Rectal smooth muscle tissue (tissue), 1 donor: ENCODE data around the gene MGP.

Experiments
- H3K27ac ChIP-seq: one replicate; pipeline ENCODE4 v1.7.0; 2013; ENCODE audit warnings: low read depth, low read length, inconsistent platforms
- H3K27me3 ChIP-seq: one replicate; pipeline ENCODE4 v1.7.0; 2013; ENCODE audit warnings: low read length; ENCODE audit not compliant: control insufficient read depth, insufficient read depth
- H3K36me3 ChIP-seq: one replicate; pipeline ENCODE4 v1.7.0; 2013; ENCODE audit warnings: low read length; ENCODE audit not compliant: control insufficient read depth, insufficient read depth
- H3K4me1 ChIP-seq: one replicate; pipeline ENCODE4 v1.7.0; 2013; ENCODE audit warnings: low read length; ENCODE audit not compliant: control insufficient read depth, insufficient read depth
- H3K4me3 ChIP-seq: one replicate; pipeline ENCODE4 v1.7.0; 2013; ENCODE audit warnings: low read length
- H3K9ac ChIP-seq: one replicate; pipeline ENCODE4 v1.7.0; 2013; ENCODE audit warnings: low read length

The MGP gene

DNA sequence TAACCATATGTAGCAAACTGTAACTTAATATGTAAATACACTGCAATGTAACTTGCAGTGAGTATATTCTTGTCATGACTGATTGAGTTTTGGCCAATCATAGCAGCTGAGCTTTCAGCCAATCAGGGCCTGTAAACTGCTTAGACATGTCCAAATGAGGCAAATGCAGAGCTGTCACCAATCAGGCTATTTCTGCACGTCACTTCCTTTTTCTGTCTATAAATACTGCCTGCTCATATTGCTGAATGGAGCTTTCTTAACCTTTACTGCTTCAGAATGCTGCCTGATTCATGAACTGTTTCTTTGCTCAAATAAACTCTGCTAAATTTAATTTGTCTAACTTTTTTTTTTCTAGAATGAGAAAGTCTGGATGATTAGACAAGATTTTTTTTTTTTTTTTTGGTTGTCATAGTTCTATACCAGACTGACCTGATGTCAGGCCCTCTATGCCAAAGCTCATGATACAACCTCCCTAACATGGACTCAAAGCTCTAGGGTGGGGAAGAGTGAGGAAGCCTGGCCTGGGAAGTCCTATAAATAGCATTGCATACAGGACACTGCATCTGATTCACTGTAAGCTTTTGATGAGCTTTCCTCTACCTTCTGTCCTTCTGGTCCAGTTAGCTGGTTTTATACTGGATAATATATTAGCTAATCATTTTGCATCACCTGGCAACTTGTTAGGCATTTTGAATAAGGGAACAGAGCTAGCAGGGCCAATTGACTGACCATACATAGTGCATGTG is 12.0 kb downstream of the MGP start:
- Histone ChIP-seq H3K4me3 (no peak overlapping the region), H3K27me3 (no peaks in the 10 kb centered on the region), H3K9ac (no peak overlapping the region), H3K27ac (no peak overlapping the region), H3K4me1 (no peaks in the 10 kb centered on the region), H3K36me3 (no peaks in the 10 kb centered on the region)

DNA sequence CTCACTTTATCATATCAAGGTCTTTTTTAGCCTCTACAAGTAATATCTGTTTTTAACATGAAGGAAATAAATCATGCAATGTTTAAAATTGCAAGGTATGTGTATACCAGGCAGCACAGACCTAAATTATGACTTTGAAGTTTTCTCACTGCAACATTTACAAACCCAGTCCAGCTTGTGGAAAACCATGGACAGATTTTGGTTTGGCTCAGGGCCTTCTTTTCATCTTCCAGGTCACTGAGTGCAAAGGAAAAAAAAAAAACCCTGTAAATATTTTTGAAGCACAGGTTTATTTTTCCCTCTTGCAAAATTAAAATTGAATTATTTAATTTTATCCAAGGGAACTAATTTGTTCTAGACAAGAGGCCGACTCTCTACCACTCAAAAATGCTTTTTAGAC is 13.8 kb downstream of the MGP start:
- Histone ChIP-seq H3K4me3 (no peak overlapping the region), H3K4me1 (no peaks in the 10 kb centered on the region), H3K36me3 (no peaks in the 10 kb centered on the region), H3K27ac (peak overlapping the region; percentile 28), H3K27me3 (no peaks in the 10 kb centered on the region), H3K9ac (no peak overlapping the region)

DNA sequence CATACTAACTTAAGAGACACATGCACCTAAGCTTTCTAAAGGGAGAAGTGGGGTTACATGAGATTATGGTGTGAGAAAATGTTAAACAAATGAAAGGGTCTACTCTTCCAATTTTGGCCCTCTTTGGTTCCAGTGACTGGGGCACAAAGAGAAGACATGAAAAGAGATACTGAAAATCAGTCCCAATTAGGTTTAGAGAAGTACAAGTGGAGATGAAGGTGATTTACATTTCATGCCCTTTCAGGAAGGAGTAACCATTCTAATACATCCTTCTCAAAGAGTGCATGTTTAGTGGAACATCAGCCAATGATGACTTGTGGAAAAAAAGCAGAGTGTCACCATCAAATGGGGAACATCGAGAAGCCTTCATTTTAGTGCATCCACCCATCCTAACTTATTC is 14.4 kb downstream of the MGP start:
- Histone ChIP-seq H3K27ac (peak overlapping the region; percentile 28), H3K4me1 (no peaks in the 10 kb centered on the region), H3K36me3 (no peaks in the 10 kb centered on the region), H3K9ac (no peak overlapping the region), H3K27me3 (no peaks in the 10 kb centered on the region), H3K4me3 (no peak overlapping the region)

DNA sequence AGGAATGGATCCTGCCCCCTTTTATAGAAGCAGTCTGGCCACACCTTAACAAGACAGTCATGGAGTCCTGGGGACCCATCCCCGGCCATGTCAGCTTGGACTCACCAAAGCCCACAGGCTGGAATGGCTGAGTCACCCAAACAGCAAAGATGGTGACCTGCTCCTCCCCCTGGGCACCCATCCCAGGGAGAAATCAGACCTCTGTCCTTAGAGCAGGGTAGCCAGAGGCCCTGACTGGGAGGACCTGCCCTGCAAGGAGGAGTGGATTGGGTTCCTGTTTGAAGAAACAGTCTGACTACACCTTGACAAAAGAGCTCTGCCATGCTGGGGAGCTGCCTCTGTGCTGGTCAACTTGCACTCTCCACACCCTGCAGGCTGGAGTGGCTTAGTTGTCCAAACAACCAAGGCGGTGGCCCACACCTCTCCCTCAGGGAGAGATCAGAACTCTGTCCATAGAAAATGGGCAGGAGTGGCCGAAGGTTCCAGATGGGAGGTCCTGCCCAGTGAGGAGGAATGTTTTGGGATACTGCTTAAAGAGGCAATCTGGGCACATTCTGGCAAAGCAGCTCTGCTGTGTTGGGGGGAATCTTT is 16.6 kb downstream of the MGP start:
- no peaks in the 10 kb centered on the region for H3K4me1 ChIP-seq
- H3K27ac ChIP-seq, result no peak overlapping the region
- H3K36me3 ChIP-seq, result no peaks in the 10 kb centered on the region
- H3K9ac ChIP-seq, result no peak overlapping the region
- no peak overlapping the region for H3K4me3 ChIP-seq
- no peaks in the 10 kb centered on the region for H3K27me3 ChIP-seq

DNA sequence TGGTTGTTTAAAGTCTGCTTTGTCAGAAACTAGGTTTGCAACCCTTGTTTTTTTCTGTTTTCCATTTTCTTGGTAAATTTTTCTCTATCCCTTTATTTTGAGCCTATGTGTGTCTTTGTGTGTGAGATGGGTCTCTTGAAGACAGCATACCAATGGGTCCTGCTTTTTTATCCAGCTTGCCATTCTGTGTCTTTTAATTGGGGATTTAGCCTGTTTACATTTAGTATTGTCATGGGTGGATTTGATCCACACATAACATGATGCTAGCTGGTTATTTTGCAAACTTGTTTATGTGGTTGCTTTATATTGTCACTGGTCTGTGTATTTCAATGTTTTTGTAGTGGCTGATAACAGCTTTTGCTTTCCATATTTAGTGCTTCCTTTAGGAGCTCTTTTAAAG is 25.2 kb downstream of the MGP start:
- Histone ChIP-seq H3K27me3 (no peaks in the 10 kb centered on the region), H3K9ac (no peak overlapping the region), H3K36me3 (no peaks in the 10 kb centered on the region), H3K27ac (no peak overlapping the region), H3K4me3 (no peak overlapping the region), H3K4me1 (no peaks in the 10 kb centered on the region)

DNA sequence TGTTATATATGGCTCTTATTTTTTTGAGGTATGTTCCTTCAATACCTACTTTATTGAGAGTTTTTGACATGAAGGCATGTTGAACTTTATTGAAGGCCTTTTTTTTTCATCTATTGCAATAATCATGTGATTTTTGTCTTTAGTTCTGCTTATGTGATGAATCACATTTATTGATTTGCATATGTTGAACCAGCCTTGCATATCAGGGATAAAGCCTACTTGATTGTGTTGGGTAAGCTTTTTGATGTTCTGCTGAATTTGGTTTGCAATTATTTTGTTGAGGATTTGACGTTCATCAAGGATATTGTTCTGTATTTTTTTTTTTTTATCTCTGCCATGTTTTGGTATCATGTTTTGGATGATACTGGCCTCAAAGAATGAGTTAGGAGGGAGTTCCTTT is 27.1 kb downstream of the MGP start:
- Histone ChIP-seq H3K9ac (no peak overlapping the region), H3K36me3 (no peaks in the 10 kb centered on the region), H3K27me3 (no peaks in the 10 kb centered on the region), H3K27ac (no peak overlapping the region), H3K4me3 (no peak overlapping the region), H3K4me1 (no peaks in the 10 kb centered on the region)

DNA sequence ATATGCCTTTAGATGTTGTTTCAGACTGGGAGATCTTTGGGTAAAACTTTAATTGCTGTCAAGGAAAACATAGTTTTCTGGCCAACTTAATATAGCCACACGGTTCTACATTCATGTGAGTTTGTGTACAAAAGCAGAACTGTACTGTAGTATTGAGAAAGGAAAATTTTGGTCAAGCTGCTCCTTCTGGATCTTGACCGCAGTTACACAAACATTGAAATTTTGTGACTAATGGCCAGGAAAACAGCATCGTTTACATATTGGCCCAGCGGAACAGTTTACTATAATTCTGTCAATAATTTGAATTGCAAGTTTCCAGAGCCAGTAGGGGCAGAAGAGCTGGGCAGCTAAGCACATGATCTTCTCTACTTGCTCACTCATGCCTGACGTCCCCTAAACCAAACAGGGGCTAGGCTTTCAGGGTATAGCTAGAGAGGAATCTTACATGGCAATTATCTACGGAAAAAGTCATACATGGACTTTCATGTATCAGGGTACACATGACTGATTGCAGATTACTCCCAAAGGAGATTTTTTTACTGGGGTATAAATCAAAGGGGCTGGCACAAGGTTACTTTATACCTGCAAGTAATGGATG is 31.0 kb downstream of the MGP start:
- Histone ChIP-seq H3K9ac (no peak overlapping the region), H3K27me3 (no peaks in the 10 kb centered on the region), H3K4me3 (no peak overlapping the region), H3K36me3 (no peaks in the 10 kb centered on the region), H3K4me1 (no peaks in the 10 kb centered on the region), H3K27ac (no peak overlapping the region)

DNA sequence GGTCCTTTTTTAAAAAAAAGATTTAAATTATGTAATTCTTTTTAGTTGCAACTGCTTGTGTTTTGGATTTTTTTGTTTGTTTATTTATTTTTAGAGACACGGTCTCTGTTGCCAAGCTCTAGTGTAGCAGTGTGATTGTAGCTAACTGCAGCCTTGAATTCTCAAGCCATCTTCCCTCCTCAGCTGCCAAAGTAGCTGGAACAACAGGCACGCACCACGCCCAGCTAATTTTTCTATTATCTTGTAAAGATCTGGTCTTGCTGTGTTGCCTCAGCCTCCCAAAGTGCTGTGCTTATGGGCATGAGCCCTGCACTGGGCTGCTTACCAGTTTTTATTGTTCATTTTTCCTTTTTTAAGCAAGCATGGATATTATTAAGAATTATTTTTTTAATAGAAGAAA is 31.7 kb downstream of the MGP start:
- Histone ChIP-seq H3K27ac (no peak overlapping the region), H3K4me3 (no peak overlapping the region), H3K4me1 (no peaks in the 10 kb centered on the region), H3K27me3 (no peaks in the 10 kb centered on the region), H3K9ac (no peak overlapping the region), H3K36me3 (no peaks in the 10 kb centered on the region)

DNA sequence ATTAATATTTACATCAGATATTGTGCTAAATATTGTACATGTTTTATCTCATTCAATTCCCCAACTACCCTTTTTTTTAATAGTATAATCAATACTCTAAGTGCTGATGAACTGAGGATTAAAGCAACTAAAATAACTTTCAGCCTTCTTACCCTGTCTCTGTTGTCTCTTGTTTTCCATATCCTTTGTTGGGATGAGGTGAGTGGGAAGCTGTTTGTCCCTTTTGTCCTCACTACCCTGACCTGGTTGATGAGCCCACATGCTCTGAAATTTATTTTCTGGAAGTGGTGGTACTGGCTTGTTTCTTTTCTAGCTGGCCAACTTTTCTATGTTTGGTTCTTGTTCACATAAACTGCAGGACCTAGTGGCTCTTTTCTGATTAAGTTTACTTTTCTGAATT is 32.8 kb downstream of the MGP start:
- no peak overlapping the region for H3K9ac ChIP-seq
- H3K4me3 ChIP-seq, result no peak overlapping the region
- no peak overlapping the region for H3K27ac ChIP-seq
- no peaks in the 10 kb centered on the region for H3K4me1 ChIP-seq
- no peaks in the 10 kb centered on the region for H3K36me3 ChIP-seq
- no peaks in the 10 kb centered on the region for H3K27me3 ChIP-seq

DNA sequence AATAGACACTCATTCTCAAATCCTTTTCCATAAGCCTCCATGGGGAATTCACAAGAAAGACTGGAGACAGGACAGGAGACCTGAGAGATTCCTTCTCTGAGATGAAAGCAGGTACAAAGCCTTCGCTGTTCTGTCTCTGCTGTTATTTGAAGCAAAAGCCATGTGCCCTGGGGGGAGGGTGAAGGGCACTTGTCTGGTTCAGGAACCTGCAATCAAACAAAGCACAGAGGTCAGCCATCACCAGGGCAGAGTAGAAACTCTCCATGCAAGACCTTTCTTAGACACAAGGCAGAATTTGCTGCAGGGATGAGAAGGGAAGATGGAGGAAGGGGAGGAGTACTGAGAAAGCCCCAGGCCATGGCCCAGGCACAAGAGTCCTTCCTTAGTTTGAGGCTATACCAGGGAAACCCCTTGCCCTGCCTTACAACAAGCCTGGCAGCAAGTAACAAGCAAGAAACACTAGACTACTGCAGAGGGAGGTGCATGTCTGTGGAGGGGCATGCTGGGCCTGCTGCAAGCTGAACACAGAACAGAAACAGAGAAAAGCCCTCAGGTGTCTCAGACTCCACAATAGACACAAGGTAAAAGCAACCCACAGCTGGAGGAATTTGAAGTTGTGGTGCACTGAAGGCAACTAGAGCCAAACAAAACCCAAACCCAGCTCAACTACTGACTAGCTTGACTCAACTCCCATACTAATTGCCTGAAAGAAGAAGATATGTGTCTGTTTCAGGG is 34.6 kb downstream of the MGP start:
- no peak overlapping the region for H3K9ac ChIP-seq
- H3K36me3 ChIP-seq, result no peaks in the 10 kb centered on the region
- no peaks in the 10 kb centered on the region for H3K27me3 ChIP-seq
- H3K27ac ChIP-seq, result no peak overlapping the region
- no peak overlapping the region for H3K4me3 ChIP-seq
- peaks cover 2% of the 10 kb centered on the region for H3K4me1 ChIP-seq

DNA sequence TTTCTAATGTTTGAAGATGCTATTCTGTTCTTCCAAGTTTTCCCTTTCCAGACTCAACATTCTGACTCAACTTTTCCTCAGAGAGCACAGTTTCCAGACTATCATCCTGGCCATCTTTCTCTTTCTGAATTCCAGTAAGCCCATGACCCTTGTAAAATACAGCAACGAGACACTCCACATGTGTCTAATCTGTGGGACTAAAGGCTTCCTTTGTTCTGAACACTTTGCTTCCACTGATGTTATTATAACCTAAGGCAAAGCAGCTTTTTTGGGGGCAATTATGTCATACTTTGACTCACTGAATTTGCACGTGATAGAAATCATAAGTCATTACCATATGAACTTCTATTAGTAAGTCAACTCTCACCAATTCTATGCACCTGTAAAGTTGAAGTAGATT is 36.0 kb downstream of the MGP start:
- Histone ChIP-seq H3K4me3 (no peak overlapping the region), H3K27me3 (no peaks in the 10 kb centered on the region), H3K27ac (peak overlapping the region; percentile 30), H3K36me3 (no peaks in the 10 kb centered on the region), H3K9ac (no peak overlapping the region), H3K4me1 (peaks cover 2% of the 10 kb centered on the region)

DNA sequence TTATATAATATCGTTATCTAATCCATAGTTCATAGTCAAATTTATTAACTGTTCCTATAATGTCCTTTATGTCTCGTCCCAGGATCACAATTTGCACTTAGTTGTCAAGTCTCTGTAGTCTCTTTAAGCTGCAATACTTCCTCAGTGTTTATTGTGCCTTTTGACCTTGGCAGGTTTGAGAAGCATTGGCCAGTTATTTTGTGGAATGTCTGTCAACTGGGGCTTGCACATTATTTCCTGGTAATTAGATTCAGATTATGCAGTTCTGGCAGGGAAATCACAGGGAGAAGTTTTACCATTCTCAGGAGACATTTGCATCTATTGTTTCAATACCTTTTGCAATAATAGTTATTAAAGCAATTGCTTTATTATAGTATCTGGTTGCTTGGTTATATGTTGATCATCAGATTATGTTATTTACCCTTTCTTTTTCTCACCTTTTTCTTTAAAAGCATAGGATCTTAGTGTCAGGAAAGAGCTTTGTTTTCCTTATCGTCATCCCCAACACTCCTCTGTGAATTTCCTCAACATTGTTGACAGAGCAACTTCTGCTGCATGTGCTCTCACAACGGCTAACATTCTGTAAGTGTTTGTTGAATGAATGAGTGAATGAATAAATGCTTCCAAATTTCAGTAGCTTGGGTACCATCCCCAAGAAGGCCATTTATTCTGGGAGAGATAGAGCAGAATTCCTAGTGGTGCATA is 38.6 kb downstream of the MGP start:
- no peak overlapping the region for H3K9ac ChIP-seq
- no peak overlapping the region for H3K27ac ChIP-seq

More for the DNA sequence above, 38.6 kb downstream of the MGP start:
- H3K36me3 ChIP-seq, result no peaks in the 10 kb centered on the region
- H3K27me3 ChIP-seq, result no peaks in the 10 kb centered on the region
- peaks cover 2% of the 10 kb centered on the region for H3K4me1 ChIP-seq
- no peak overlapping the region for H3K4me3 ChIP-seq
